Dedifferentiated amniotic fluid mesenchymal stem cell (primary cell): ENCODE data around the gene MLPH.

Experiments used
- DNase-seq: peaks from one replicate; pipeline ENCODE4 v3.0.0-alpha.2; 2016; ENCODE audit errors: extremely low spot score

MLPH gene

DNA sequence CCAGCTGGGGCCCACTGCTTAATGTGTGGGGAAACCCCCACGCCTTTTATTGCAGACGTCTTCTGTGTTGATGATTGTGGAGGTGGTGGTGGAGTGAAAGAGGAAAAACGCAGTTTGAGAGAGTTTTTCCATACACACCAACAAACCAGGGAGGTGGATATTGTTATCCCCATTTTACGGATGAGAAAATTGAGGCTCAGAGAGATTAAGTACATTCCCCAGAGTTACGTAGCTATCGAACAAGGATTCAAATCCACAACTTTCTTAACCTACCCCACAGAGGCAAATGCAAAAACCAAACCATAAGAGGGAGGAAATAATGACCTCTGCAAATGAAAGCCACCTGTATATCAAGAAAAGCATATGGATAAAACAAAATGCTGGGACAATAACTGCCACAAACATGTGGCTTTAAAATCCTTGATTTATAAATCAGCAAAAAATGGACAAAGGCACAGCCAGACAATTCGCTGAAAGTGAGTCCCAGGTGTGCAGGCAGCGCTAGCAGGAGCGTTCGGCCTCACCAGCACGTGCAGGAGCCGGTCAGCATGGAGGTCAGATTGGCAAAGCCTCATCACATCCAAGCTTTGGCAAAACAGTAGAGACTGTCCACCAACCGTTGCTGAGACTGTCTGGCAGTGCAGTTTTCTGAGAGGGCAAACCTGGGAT, 116.1 kb downstream of the MLPH start:
- DNase-seq = no peak

DNA sequence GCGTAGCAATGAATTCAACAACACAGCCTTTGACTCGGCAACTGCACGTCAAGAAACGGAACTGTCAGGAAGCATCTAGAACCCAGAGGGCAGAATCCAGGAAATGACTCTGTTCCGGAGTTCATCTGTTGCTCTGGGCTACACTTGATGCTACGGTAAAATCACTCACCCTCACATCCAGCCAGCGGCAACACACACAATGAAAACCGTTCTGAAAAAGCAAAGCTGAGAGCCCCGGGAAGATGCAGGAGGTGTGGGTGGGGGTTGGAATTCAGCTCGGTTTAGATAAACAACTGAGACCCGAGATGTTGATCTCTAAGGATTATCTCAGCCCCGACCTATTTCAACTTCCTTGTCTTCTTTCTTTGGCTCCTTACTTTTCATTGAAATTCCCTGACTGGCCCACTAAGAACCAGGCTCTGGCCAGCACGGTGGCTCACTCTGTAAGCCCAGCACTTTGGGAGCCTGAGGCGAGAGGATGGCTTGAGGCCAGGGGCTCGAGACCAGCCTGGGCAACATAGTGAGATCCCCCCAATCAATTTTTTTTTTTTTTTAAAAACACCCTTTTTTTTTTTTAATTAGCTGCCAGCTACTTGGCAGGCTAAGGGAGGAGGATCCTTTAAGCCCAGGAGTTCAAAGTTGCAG, 116.8 kb downstream of the MLPH start:
- peak; percentile 41 for DNase-seq

DNA sequence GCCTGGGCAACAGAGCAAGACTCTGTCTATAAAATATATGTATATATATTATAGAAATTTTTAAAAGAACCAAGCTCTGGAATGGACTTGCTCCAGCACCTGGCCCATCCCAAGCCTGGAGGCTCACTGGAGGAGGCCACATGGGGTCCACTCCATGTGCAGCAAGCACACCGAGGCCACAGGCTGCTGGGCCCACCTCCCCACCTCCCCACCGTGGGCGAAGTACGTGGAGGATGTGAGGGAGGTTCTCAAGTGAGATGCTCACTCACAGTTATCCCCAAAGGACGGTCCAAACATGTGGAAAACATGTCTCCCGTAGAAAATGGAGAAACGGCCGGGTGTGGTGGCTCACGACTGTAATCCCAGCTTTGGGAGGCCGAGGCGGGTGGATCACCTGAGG, 117.3 kb downstream of the MLPH start:
- no peak for DNase-seq
